NCI-H226 (cell line): ENCODE data around the gene LLPH.
A peak's percentile ranks its signal among the peaks of the same experiment; 100 is the strongest.

ENCODE experiments used
- DNase-seq: peaks from one replicate; pipeline ENCODE4 v3.0.0-alpha.2; 2015

The LLPH gene

GRCh38 chr12:66087365-66087943 is 43.1 kb downstream of the LLPH start:
- peak; percentile 30 for DNase-seq

- DNase-seq, result no peak
Observed at GRCh38 chr12:66085998-66086397, 44.6 kb downstream of the LLPH start.

GRCh38 chr12:66085213-66085612 is 45.3 kb downstream of the LLPH start:
- no peak for DNase-seq

- DNase-seq, result no peak
Observed at GRCh38 chr12:66083766-66084165, 46.8 kb downstream of the LLPH start.

- DNase-seq, result no peak
Observed at GRCh38 chr12:66082744-66083143, 47.8 kb downstream of the LLPH start.

- no peak for DNase-seq
Observed at GRCh38 chr12:66080791-66081190, 49.8 kb downstream of the LLPH start.

GRCh38 chr12:66077542-66077941 is 53.0 kb downstream of the LLPH start:
- no peak for DNase-seq

GRCh38 chr12:66074561-66074960 is 56.0 kb downstream of the LLPH start:
- DNase-seq, result peak; percentile 47

- DNase-seq, result no peak
Observed at GRCh38 chr12:66072566-66072965, 58.0 kb downstream of the LLPH start.

GRCh38 chr12:66072135-66072534 is 58.4 kb downstream of the LLPH start:
- DNase-seq, result no peak

- DNase-seq, result no peak
Observed at GRCh38 chr12:66071549-66071948, 59.0 kb downstream of the LLPH start.

GRCh38 chr12:66070378-66071120 is 60.0 kb downstream of the LLPH start:
- DNase-seq, result no peak

GRCh38 chr12:66066929-66067523 is 63.5 kb downstream of the LLPH start:
- no peak for DNase-seq
